Pons (tissue), 1 donor: ENCODE measurements around the gene RNFT1.
"Not testable (repeated sequence)": the region's sequence is repeated elsewhere in the genome, so short reads cannot be mapped to it uniquely, and the experiment has no call there.

Experiments
- DNase-seq: peaks from one replicate; pipeline ENCODE4 v3.0.0-alpha.2; 2016; ENCODE audit warnings: low spot score

The RNFT1 gene, protein sequence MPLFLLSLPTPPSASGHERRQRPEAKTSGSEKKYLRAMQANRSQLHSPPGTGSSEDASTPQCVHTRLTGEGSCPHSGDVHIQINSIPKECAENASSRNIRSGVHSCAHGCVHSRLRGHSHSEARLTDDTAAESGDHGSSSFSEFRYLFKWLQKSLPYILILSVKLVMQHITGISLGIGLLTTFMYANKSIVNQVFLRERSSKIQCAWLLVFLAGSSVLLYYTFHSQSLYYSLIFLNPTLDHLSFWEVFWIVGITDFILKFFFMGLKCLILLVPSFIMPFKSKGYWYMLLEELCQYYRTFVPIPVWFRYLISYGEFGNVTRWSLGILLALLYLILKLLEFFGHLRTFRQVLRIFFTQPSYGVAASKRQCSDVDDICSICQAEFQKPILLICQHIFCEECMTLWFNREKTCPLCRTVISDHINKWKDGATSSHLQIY

DNA sequence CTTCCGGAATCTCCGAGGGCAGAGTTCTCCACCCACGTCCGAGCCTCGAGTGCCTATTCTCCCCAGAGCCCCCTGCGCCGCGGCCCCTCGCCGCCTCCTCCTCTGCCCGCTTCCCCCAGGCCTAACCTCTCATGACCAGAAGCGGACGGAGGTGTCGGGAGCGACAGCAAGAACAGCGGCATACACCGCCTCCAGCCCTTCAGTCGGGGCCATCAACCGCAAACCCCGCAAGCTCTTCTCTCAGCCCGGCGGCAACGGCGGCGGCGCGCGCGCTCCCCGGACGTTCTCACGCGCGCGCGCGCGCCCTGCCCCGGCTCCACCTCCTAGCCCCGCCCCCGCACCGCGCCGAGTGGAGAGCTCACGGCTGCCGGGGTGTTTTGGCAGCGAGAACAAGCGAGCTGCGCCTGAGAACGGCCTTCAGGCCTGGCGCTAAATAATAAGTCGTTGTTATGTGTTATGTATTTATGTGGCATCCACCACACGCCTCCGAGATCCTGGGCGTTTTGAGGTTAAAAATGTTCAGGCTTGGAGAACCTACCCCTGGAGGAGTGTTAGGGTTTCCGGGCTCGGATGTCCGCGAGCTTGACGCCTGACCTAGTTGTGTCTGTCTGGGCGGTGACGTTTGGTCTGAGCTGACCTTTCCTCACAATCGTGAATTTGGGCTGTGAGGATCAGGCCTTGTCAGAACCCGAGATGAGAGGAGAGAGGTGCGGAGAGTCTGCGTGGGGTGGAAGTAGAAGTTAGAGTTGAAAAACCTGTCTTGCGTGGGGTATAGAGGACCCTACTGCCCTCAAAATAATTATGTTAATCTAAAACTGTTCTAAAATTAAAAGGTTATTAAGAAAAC is at the start of gene RNFT1:
Gene RNFT1, minus strand, starts transcription at position 259 of the 847 bp plus-strand sequence. Its CDS starts 77 bp downstream, at position 182.
- peak; percentile 86 for DNase-seq

DNA sequence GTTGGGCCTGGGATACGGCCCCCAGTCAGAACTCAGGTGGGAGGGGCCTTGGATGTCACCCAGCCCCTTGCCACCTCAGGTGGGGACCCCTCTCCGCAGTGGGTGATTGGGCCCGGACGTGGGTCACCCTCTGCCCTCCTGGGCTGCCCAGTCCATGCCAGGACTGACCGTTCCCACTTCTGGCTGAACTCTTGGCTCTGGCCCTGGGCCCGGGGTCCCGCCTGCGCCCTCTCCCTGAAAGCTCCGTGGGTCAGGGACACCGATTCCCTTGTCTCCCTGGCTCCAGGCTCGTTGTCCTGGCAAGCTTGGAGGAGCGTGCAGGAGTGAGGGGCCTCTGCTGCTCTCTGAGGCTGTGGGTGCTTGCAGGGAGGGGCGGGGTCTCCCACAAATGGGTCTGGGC is 44.8 kb upstream of the RNFT1 start:
- not testable (repeated sequence) for DNase-seq

DNA sequence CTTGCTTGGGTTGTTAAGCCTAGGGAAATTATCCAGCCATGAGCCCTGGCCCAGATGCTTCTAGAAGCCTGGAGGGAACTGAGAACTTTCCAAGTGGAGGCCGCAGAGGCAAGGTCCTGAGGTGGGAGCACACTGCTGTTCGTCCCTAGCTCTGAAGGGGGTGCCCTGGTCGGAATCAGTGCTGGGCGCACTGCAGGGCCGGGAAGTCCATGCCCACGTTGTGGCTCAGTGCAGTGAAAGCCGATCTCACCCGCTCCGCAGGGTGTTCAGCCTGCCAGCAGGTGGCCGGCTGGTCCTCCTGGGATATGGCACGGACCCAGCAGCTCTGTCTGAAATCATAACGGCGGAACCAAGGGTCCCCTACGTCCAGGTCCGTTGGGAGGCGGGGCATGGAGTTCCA is 43.8 kb upstream of the RNFT1 start:
- DNase-seq, result not testable (repeated sequence)

DNA sequence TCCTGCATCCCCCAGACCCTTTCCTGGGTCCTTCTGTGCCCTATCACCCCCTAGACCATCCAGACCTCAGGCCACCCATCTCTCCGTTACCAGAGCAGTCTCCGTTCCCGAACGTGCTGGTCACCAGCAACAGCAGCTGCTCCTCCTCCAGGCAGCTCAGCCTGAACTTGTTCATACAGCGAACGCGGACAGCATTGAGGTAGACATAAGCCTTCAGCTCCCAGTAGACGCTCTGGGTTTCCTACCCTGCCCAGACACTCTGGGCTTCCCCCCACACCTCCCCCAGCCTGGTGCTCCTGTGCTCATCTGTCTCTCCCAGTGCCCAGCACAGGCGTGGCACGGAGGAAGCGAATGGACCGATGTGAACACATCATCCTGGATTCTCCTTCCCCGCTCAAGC is 41.6 kb upstream of the RNFT1 start:
- DNase-seq, result no peak

DNA sequence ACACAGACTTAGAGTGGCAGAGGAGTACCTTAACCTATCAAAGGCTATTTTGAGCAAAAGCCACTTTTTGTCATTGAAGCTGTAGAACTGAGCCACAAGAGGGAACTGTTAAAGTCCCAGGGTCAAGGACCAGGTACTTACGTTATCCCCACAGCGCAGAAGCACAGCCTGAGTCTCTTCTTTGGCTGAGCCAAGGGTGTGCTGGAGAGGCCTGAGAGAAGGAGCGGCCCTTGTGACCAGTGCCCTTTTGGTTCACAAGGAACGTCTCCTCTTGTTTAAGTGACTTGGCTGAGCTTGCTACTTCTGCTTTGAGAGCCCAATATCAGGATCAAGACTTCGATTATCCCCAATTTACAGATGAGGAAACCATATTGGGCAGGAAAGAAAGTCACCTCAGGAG is 40.0 kb upstream of the RNFT1 start:
- DNase-seq, result not testable (repeated sequence)

DNA sequence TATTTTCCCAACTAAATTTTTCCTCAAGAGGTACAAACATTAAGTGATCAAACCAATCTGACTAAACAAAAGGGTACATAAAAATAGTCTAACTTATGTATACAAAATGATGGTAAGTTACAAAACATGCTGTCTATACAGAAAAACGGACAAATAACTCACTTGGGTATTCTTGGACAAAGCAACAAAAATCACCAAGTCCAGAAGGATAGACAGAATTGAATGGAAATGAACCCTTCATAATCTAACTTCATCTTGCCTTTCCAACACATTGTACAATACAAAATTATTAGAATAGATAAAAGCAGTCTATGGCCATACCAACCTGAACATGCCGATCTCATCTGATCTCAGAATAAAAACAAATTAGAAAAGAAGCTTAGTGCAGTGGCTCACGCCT is 37.9 kb upstream of the RNFT1 start:
- not testable (repeated sequence) for DNase-seq

DNA sequence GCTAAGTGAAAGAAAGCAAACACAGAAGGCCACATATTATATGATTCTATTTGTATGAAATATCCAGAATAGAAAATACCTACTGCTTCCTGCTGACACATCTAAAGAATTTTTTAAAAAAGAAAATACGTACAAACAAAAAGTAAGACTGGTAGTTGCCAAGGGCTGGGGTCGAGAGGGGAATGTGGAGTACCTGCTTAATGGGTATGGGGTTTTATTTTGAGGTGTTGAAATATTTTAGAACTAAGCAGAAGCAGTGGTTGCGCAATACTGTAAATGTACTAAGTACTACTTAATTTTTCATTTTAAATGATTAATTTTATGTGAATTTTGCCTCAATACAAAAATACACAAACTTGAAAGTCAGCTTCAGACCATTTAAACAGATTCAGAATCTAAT is 32.1 kb upstream of the RNFT1 start:
- DNase-seq, result not testable (repeated sequence)

DNA sequence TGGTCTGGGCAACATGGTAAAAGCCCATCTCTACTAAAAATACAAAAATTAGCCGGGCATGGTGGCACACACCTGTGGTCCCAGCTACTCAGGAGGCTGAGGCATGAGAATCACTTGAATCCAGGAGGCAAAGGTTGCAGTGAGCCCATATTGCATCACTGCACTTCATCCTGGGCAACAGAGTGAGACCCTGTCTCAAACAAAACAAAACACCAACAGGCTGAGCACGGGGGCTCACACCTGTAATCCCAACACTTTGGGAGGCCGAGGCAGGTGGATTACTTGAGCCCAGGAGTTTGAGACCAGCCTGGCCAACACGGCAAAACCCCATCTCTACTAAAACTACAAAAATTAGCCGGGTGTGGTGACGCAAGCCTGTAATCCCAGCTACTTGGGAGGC is 10.6 kb upstream of the RNFT1 start:
- DNase-seq, result not testable (repeated sequence)

DNA sequence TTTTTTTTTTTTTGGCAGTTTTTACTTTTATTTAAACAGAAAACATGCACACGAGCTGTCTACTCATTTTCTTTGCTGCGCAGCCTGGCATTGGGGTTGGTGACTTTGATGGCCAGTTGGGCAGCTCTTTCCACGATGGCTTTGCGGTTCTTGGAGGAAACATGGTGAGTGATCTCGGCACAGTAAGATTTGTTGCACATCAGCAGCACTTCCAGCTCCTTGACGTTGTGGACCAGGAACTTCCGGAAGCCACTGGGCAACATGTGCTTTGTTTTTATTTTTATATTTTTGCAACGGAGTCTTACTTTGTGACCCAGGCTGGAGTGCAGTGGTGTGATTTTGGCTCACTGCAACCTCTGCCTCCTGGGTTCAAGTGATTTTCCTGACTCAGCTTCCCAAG is 8.9 kb upstream of the RNFT1 start:
- not testable (repeated sequence) for DNase-seq

DNA sequence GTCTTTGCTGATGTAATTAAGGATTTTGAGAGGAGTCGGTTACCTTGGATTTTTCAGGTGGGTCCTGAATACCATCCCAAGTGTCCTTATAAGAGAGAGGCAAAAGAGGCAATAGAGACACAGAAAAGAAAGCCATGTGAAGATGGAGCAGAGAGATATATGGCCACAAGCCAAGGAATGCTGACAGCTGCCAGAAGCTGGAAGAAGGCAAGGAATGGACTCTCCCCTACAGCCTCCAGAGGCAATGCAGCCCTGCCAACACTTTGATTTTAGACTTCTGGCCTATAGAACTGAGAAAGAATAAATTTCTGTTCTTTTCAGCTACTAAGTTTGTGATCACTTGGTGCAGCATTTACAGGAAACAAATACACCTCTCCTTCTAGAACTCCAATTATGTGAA is 8.2 kb upstream of the RNFT1 start:
- DNase-seq, result no peak

DNA sequence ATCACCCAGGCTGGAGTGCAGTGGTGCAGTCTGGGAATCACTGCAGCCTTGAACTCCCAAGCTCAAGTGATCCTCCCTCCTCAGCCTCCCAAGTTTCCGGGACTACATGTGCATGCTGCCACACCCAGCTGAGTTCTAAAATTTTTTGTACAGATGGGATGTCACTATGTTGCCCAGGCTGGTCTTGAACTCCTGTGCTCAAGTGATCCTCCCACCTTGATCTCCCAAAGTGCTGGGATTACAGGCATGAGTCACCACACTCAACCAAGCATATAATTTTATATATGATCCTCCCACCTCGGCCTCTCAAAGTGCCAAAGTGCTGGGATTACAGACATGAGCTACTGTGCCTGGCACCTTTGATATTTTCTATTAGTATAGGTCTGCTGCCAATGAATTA is 7.2 kb upstream of the RNFT1 start:
- not testable (repeated sequence) for DNase-seq

DNA sequence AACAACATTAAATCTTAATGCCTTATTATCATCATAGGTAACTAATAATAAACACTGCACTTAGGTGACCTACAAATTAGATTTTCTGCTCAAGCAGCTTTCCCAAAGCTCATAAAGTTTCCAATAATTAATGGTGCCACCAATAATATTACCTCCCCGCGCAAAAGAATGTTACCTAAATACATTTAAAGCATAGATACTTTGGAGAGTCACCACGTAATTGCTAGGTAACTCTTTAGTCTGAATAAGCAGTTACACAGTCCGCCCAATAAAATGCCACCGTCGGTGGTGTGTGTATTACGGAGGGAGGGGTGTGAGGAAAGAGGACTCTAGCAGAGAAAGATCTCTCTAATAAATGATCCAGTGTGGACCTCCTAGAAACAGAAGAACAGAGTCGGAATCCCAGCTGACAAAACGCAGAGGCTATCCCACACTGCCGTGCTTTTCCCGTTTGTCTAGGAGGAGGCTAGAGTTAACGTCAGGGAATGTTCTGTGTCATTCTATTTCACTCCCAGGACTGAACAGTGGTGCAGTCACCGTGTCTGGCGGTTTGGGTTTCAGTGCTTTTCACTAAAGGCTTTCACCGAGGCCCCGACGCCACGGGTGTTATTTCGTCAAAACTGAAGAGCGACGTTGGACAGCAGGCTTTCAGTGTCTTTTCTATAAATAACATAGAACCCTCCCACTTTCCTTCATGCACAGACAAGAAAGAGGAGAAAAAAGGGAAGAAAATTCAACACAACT is 630 bp downstream of the RNFT1 start:
- DNase-seq, result no peak

DNA sequence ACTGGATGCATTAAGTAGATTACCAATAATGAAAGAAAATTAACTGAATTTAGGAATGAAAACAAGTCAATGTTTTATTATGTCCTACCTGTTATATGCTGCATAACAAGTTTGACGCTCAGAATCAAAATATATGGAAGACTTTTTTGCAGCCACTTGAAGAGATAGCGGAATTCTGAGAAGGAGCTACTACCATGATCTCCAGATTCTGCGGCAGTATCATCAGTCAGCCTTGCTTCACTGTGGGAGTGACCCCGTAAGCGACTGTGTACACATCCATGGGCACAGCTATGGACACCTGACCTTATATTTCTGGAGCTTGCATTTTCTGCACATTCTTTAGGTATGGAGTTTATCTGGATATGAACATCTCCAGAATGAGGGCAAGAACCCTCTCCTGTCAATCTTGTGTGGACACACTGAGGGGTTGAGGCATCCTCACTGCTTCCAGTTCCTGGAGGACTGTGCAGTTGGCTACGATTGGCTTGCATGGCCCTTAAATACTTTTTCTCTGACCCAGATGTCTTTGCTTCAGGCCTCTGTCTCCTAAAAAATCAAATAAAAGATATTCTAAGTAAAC is 1.7 kb downstream of the RNFT1 start:
- no peak for DNase-seq

DNA sequence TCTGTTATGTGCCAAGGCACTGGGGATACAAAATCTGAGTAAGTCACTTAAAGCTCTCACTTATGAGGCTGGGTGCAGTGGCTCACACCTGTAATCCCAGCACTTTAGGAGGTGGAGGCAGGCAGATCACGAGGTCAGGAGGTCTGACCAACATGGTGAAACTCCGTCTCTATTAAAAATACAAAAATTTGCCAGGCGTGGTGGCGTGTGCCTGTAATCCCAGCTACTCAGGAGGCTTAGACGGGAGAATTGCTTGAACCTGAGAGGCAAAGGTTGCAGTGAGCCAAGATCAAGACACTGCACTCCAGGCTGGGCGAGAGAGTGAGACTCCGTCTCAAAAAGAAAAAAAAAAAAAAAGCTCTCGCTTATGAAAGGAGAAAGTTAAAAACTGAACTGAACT is 5.0 kb downstream of the RNFT1 start:
- DNase-seq, result not testable (repeated sequence)

DNA sequence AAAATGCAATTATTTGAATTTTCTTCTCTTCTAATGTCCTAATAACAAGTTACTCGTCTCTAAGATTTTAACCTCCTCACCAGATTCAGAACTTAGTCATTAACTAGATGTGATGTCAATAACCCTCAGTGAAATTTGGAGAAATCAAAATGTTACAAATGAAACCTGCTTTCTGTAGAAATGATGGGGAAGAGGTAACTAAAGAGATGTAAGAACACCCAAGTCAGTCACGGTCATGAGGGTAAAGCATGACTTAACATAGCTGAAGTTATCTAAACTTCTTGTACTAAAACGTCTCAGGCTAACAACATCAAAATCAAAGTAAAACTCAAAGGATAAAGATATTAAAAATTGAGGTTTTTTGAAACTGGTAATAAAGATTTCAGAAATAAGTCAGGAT is 9.7 kb downstream of the RNFT1 start:
- no peak for DNase-seq

DNA sequence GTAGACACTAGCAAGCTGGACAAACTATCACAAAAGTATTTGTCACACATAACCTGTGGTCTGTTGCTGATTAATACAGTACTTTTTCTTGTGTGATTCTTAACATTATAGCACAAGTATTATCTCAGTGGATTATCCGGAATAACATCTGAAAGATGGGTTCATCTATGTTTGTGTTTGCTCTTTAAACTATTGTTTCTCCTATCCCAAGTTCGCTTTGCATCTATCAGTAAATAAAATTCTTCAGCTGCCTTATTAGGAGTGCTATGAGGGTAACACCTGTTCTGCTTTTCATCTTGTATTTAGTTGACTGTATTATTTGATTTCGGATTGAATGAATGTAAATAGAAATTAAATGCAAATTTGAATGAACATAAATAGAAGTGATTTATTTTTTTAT is 14.5 kb downstream of the RNFT1 start:
- DNase-seq, result no peak

DNA sequence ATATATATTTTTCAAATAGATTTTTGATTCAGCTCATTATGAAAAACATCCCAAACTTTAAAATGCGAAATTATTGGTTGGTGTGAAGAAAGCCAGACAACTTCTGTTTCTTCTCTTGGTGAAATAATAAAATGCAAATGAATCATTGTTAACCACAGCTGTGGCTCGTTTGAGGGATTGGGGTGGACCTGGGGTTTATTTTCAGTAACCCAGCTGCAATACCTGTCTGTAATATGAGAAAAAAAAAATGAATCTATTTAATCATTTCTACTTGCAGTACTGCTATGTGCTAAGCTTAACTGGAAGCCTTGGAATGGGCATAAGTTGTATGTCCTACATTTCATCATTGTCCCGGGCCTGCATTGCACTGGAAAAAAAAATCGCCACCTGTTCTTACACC is 17.2 kb downstream of the RNFT1 start:
- not testable (repeated sequence) for DNase-seq

DNA sequence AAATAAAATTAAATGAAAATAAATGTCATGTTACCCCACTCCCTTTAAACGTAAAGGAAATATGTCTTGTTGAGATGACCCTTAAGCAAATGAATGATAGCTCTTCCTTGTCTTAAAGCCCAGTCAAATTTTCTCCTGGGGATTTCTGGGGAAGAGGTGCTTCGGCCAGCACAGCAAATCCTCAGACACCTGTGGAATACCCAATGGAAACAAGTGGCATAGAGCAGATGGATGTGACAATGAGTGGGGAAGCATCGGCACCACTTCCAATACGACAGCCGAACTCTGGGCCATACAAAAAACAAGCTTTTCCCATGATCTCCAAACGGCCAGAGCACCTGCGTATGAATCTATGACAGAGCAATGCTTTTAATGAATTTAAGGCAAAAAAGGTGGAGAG is 18.1 kb downstream of the RNFT1 start:
- not testable (repeated sequence) for DNase-seq

DNA sequence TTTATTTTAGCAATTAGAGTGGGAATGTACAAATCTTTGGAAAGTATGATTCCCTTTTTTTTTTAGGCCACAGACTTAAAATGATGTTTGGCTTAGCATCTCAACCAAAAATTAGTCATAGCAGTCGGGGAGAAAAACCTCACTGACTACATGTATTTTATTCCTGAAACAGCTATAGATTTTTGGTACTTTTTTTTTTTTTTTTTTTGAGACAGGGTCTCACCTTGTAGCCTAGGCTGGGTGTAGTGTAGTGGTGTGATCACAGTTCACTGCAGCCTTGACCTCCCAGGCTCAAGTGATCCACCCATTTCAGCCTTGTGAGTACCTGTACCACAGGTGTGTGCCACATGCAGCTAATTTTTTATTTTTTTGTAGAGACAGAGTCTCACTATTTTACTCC is 23.4 kb downstream of the RNFT1 start:
- no peak for DNase-seq

DNA sequence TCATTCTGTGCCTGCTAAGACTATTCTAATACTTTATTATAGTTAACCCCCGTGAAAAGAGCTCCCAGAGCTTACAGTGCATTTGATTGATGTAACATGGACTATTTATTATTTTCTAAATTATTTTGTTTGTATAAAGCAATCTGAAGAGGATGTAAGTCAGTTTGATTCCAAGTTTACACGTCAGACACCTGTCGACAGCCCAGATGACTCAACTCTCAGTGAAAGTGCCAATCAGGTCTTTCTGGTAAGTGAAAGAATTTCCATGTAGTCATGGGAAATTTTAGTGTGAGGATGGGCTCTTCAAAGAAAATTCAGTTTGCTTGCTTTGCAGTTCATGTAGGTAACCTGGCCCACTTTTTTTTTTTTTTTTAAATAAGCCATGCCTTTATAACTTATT is 23.8 kb downstream of the RNFT1 start:
- DNase-seq, result not testable (repeated sequence)

DNA sequence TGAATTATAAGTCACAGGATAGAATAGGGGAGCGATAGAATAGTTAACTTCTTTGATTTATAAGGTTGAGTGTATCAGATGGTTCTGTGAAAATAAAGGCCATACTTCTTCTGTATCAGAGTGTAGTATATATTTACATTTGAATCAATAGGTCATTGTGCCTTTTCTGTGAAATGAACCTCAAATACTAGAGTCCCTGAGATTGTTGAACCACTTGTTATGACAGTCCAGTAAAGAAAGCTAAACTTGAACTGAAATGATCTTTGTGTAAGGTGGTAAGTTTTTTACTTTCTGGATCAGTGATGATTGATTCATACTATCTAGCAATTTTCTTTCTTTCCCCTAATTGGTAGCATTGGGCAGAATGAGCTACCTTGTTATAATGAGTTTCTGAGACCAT is 31.2 kb downstream of the RNFT1 start:
- not testable (repeated sequence) for DNase-seq

DNA sequence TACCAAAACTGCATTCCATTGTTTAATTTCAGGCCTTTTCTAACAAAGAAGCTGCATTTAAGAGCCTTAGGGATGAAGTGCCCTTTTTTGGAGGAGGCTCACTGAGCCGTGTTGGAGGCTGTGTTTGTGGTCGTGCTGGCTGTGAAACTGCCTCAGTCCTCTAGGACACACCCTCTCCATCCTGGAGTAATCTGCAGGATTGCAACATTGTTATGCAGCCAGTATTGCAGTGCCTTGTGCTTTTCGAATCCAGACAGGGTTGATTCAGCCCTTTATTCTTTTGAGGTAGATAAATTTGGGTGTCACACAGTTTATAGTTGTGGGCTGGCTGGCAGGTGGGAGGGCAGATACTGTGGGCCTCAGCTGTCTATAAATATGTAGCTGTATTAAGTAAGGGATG is 33.8 kb downstream of the RNFT1 start:
- DNase-seq, result not testable (repeated sequence)
